ENCODE data around the gene OR1I1. TPM values are rescaled to one million over a fixed set of nuclear protein-coding genes. Genes with fewer than 3 reads are reported as not detected.

OR1I1 gene
- total and polyA plus RNA-seq, 8 donors: not detected

GRCh38 chr19:15099017-15099582 is 17.1 kb downstream of the OR1I1 start:
- Histone ChIP-seq H3K27me3 (peaks cover 0 to 4% (median 0%) of the 10 kb centered on the region in 3 donors), H3K9me3 (peaks cover 5 to 15% (median 11%) of the 10 kb centered on the region in 4 donors), H3K4me3 (no peak overlapping the region), H3K27ac (no peak overlapping the region), H3K4me1 (no peaks in the 10 kb centered on the region), H3K36me3 (no peaks in the 10 kb centered on the region)
- 80 to 91% (median 88%) methylated on average over 3 of the region's 3 CpGs for WGBS, 5 donors
- TF ChIP-seq EP300 (IDR thresholded peaks at IDR 0.05) (no peak), POLR2A (IDR thresholded peaks at IDR 0.05) (no peak), POLR2AphosphoS5 (IDR thresholded peaks at IDR 0.05) (no peak), CTCF (IDR thresholded peaks at IDR 0.05) (no peak)
- DNase-seq: no peak
- intact Hi-C loops (cut with DNase I; ENCODE audit: low total_unique reads): no loop called here

DNA sequence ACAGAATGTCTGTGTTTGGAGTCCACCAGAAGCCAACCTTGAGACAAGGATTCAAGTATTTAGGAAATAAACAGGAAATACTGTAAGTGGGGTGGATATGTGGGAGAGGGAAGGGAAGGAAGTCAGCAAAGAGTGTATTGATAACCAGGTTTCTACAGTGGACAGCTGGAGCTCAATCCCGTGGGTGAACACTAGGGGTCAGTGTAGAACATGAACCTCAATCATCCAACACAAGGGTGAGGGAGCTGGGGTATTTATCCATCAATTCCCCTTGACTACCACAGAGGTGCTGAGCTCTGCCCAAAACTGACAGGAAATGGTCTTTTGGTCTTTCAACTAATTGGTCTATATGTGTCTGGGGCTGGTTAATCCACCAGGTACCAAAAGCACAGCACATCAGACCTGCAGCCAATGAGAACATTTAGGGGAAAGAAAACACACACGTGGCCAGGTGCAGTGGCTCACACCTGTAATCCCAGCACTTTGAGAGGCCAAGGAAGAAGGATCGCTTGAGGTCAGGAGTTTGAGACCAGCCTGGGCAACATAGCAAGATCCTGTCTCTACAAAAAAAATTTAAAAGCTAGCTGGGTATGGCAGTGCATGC is 19.6 kb downstream of the OR1I1 start:
- TF ChIP-seq CTCF (IDR thresholded peaks at IDR 0.05) (peak in 4 of 7 experiments; percentile 47 to 62 (median 50)), EP300 (IDR thresholded peaks at IDR 0.05) (no peak)
- no peaks in the 10 kb centered on the region for H3K36me3 ChIP-seq
- H3K27me3 ChIP-seq: peaks cover 0 to 11% (median 0%) of the 10 kb centered on the region in 3 donors
- H3K27ac ChIP-seq: no peak overlapping the region
- intact Hi-C loops (cut with DNase I; ENCODE audit: low total_unique reads): no loop called here
- DNase-seq: peak; percentile 52 to 61
- H3K4me3 ChIP-seq: no peak overlapping the region
- H3K4me1 ChIP-seq: peaks cover 0 to 3% (median under 1%) of the 10 kb centered on the region in 4 donors
- 58 to 61% (median 60%) methylated on average over 3 of the region's 3 CpGs for WGBS, 5 donors
- peaks cover 5 to 27% (median 20%) of the 10 kb centered on the region in 4 donors for H3K9me3 ChIP-seq

DNA sequence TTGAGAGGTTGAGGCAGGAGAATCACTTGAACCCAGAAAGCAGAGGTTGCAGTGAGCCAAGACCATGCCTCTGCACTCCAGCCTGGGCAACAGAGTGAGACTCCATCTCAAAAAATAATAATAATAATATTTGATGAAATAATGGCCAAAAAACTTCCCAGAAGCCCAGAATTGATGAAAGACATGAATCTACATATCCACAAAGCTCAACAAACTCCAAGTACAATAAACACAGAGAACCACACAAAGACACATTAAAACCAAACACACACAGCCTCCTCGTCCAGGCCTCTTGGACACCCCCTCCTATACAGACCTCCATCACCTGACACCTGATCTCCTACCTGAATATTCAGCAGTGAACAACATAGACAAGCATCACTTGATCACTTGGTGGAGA is 22.0 kb downstream of the OR1I1 start:
- peaks cover 5 to 27% (median 20%) of the 10 kb centered on the region in 4 donors for H3K9me3 ChIP-seq
- TF ChIP-seq EP300 (IDR thresholded peaks at IDR 0.05) (no peak), CTCF (IDR thresholded peaks at IDR 0.05) (no peak), POLR2A (IDR thresholded peaks at IDR 0.05) (no peak), POLR2AphosphoS5 (IDR thresholded peaks at IDR 0.05) (no peak)
- peaks cover 0 to 25% (median 15%) of the 10 kb centered on the region in 4 donors for H3K4me1 ChIP-seq
- peaks cover 0 to under 1% (median under 1%) of the 10 kb centered on the region in 4 donors for H3K36me3 ChIP-seq
- no peak overlapping the region for H3K27ac ChIP-seq
- peaks cover 0 to 34% (median 5%) of the 10 kb centered on the region in 3 donors for H3K27me3 ChIP-seq
- intact Hi-C loops (cut with DNase I; ENCODE audit: low total_unique reads): no loop called here
- no peak for DNase-seq
- no peak overlapping the region for H3K4me3 ChIP-seq
- 72 to 94% (median 82%) methylated on average over 1 of the region's 1 CpG for WGBS, 5 donors

- peaks cover 0 to 5% (median 3%) of the 10 kb centered on the region in 4 donors for H3K36me3 ChIP-seq
- 65 to 81% (median 79%) methylated on average over 1 of the region's 1 CpG for WGBS, 5 donors
- H3K4me1 ChIP-seq: peaks cover 0 to 27% (median 17%) of the 10 kb centered on the region in 4 donors
- peaks cover 0 to 38% (median 5%) of the 10 kb centered on the region in 3 donors for H3K27me3 ChIP-seq
- no peak for DNase-seq
- no peak overlapping the region for H3K27ac ChIP-seq
- H3K4me3 ChIP-seq: no peak overlapping the region
- H3K9me3 ChIP-seq: peaks cover 5 to 27% (median 20%) of the 10 kb centered on the region in 4 donors
- TF ChIP-seq CTCF (IDR thresholded peaks at IDR 0.05) (no peak), POLR2AphosphoS5 (IDR thresholded peaks at IDR 0.05) (no peak), EP300 (IDR thresholded peaks at IDR 0.05) (no peak)
- intact Hi-C loops (cut with DNase I; ENCODE audit: low total_unique reads): no loop called here
Measured at GRCh38 chr19:15104411-15104810, 22.4 kb downstream of the OR1I1 start.

Data from stomach (tissue), 9 donors.